Sigmoid colon (tissue), 4 donors: ENCODE data around the gene PPM1L.

Experiments
- CTCF ChIP-seq, 4 experiments: fragments of 450-650 bp in 3 of 4; fragments of 200-600 bp in 1 of 4; IDR thresholded peaks; one replicate each; pipeline ENCODE4 v1.5.1; 2016 to 2019; ENCODE audit warnings: antibody characterized with exemption in 4 of 4, mild to moderate bottlenecking in 3 of 4, moderate library complexity in 2 of 4
- EP300 ChIP-seq, 4 donors: sonication (generic); formaldehyde crosslinking; IDR thresholded peaks; one replicate each; pipeline ENCODE4 v1.6.1; 2017; ENCODE audit warnings: antibody characterized with exemption in 4 of 4
- POLR2A ChIP-seq, 2 donors: fragments of 450-650 bp; IDR thresholded peaks; one replicate each; pipeline ENCODE4 v1.6.1; 2016; ENCODE audit warnings: antibody characterized with exemption in 2 of 2, mild to moderate bottlenecking in 2 of 2, moderate library complexity in 2 of 2
- POLR2AphosphoS5 ChIP-seq, 4 donors: sonication (generic); formaldehyde crosslinking; IDR thresholded peaks; one replicate each; pipeline ENCODE4 v1.6.1; 2017; ENCODE audit warnings: antibody characterized with exemption in 4 of 4

- TF ChIP-seq CTCF (IDR thresholded peaks at IDR 0.05) (no peak), EP300 (IDR thresholded peaks at IDR 0.05) (no peak), POLR2AphosphoS5 (IDR thresholded peaks at IDR 0.05) (no peak), POLR2A (IDR thresholded peaks at IDR 0.05) (no peak)
These were observed 232.2 kb downstream of the PPM1L start for GRCh38 chr3:160987982-160988964.
